NCI-H1105 (cell line): ENCODE results near the gene FOXO4.

Experiments used
- DNase-seq: peaks from one replicate; lab custom pipeline; 2025; lab: John Stamatoyannopoulos, UW

FOXO4 gene

GRCh38 chrX:71140440-71140839, 44.8 kb downstream of the FOXO4 start:
- no peak for DNase-seq

GRCh38 chrX:71143508-71143907, 47.9 kb downstream of the FOXO4 start:
- DNase-seq: no peak

- DNase-seq: no peak
These were observed 49.0 kb downstream of the FOXO4 start, which contains the start of gene NLGN3 for GRCh38 chrX:71144651-71145050. Gene NLGN3 (plus strand): TSS chrX:71144841. CDS start chrX:71147750, 2,909 bp downstream.

- no peak for DNase-seq
These were observed 52.0 kb downstream of the FOXO4 start for GRCh38 chrX:71147496-71148277.

- DNase-seq: no peak
These were observed 52.6 kb downstream of the FOXO4 start for GRCh38 chrX:71148278-71148663.

- no peak for DNase-seq
These were observed 55.7 kb downstream of the FOXO4 start for GRCh38 chrX:71151366-71151765.
